GM19463 (cell line): ENCODE measurements around the gene SYPL2.
"Not testable (repeated sequence)": the region's sequence is repeated elsewhere in the genome, so short reads cannot be mapped to it uniquely, and the experiment has no call there.

Experiments used
- ATAC-seq: cut with Tn5 transposase; IDR thresholded peaks from one replicate; pipeline ENCODE4 v1.9.1; 2021; ENCODE audit warnings: mild to moderate bottlenecking, moderate library complexity; ENCODE audit not compliant: unreplicated experiment

The SYPL2 gene

GRCh38 chr1:109466452-109467300, at the start of gene SYPL2:
Gene SYPL2, plus strand, starts transcription at chr1:109466546. Its CDS starts 298 bp downstream, at chr1:109466844.
- no peak for ATAC-seq

GRCh38 chr1:109423498-109423897, 42.8 kb upstream of the SYPL2 start:
- no peak for ATAC-seq

- ATAC-seq = peak; percentile 20
Observed at GRCh38 chr1:109425391-109426280, 40.7 kb upstream of the SYPL2 start.

GRCh38 chr1:109426281-109427170, 39.8 kb upstream of the SYPL2 start, which contains the start of gene PSMA5:
Gene PSMA5, minus strand, starts transcription at chr1:109426448. Its CDS starts 118 bp downstream, at chr1:109426330.
- ATAC-seq = peak; percentile 96

GRCh38 chr1:109427171-109427467, 39.2 kb upstream of the SYPL2 start:
- ATAC-seq = no peak

- ATAC-seq = no peak
Observed at GRCh38 chr1:109432336-109432735, 34.0 kb upstream of the SYPL2 start.

- no peak for ATAC-seq
Observed at GRCh38 chr1:109433322-109433721, 33.0 kb upstream of the SYPL2 start.

- no peak for ATAC-seq
Observed at GRCh38 chr1:109434484-109434883, 31.9 kb upstream of the SYPL2 start.

- no peak for ATAC-seq
Observed at GRCh38 chr1:109438798-109439297, 27.5 kb upstream of the SYPL2 start.

- ATAC-seq = no peak
Observed at GRCh38 chr1:109441069-109441468, 25.3 kb upstream of the SYPL2 start.

- ATAC-seq = no peak
Observed at GRCh38 chr1:109443476-109443875, 22.9 kb upstream of the SYPL2 start.

- no peak for ATAC-seq
Observed at GRCh38 chr1:109444346-109444745, 22.0 kb upstream of the SYPL2 start.

- ATAC-seq = not testable (repeated sequence)
Observed at GRCh38 chr1:109445949-109446695, 20.2 kb upstream of the SYPL2 start.

GRCh38 chr1:109447524-109447923, 18.8 kb upstream of the SYPL2 start:
- no peak for ATAC-seq

GRCh38 chr1:109454497-109455133, 11.7 kb upstream of the SYPL2 start:
- no peak for ATAC-seq

GRCh38 chr1:109457819-109458218, 8.5 kb upstream of the SYPL2 start:
- ATAC-seq = no peak

- no peak for ATAC-seq
Observed at GRCh38 chr1:109466125-109466451, 258 bp upstream of the SYPL2 start.

GRCh38 chr1:109467301-109467777, 993 bp downstream of the SYPL2 start:
- no peak for ATAC-seq

- no peak for ATAC-seq
Observed at GRCh38 chr1:109468061-109468460, 1.7 kb downstream of the SYPL2 start.
